GM21576 (cell line): Measurements from ENCODE around the gene AREG.

Experiments used
- ATAC-seq: cut with Tn5 transposase; IDR thresholded peaks from one replicate; pipeline ENCODE4 v1.9.1; 2021; ENCODE audit warnings: mild to moderate bottlenecking, moderate library complexity; ENCODE audit not compliant: unreplicated experiment

The AREG gene

GRCh38 chr4:74431113-74431826, 13.7 kb upstream of the AREG start:
- ATAC-seq: peak; percentile 58

- no peak for ATAC-seq
Measured at GRCh38 chr4:74433043-74433442, 11.9 kb upstream of the AREG start.

- no peak for ATAC-seq
Measured at GRCh38 chr4:74433541-74434172, 11.3 kb upstream of the AREG start.

- no peak for ATAC-seq
Measured at GRCh38 chr4:74435296-74435695, 9.6 kb upstream of the AREG start.

GRCh38 chr4:74437866-74438265, 7.1 kb upstream of the AREG start:
- no peak for ATAC-seq

- no peak for ATAC-seq
Measured at GRCh38 chr4:74438661-74439060, 6.3 kb upstream of the AREG start.

- no peak for ATAC-seq
Measured at GRCh38 chr4:74439952-74440351, 5.0 kb upstream of the AREG start.

- ATAC-seq: no peak
Measured at GRCh38 chr4:74440356-74440755, 4.6 kb upstream of the AREG start.

- no peak for ATAC-seq
Measured at GRCh38 chr4:74441744-74442143, 3.2 kb upstream of the AREG start.

- no peak for ATAC-seq
Measured at GRCh38 chr4:74446193-74446868, 1.4 kb downstream of the AREG start.

GRCh38 chr4:74446896-74447295, 2.0 kb downstream of the AREG start:
- no peak for ATAC-seq

GRCh38 chr4:74447636-74448233, 2.8 kb downstream of the AREG start:
- ATAC-seq: no peak

GRCh38 chr4:74449571-74450297, 4.8 kb downstream of the AREG start:
- ATAC-seq: no peak

GRCh38 chr4:74450298-74450683, 5.4 kb downstream of the AREG start:
- ATAC-seq: no peak

GRCh38 chr4:74451214-74451661, 6.3 kb downstream of the AREG start:
- ATAC-seq: no peak

GRCh38 chr4:74453037-74453635, 8.2 kb downstream of the AREG start:
- no peak for ATAC-seq

GRCh38 chr4:74453829-74454742, 9.2 kb downstream of the AREG start:
- no peak for ATAC-seq

- ATAC-seq: no peak
Measured at GRCh38 chr4:74455361-74456055, 10.6 kb downstream of the AREG start.
